KMS-11 (cell line): Measurements from ENCODE around the gene HMBS.

Experiments
- H2AFZ ChIP-seq: fragments of 200-600 bp; sonication (generic); 2 replicates; pipeline ENCODE4 v1.6.1; 2016; ENCODE audit warnings: antibody characterized with exemption, mixed run types, low read depth
- H3K27ac ChIP-seq: fragments of 200-600 bp; sonication (generic); 2 replicates; pipeline ENCODE4 v1.6.1; 2016; ENCODE audit warnings: mild to moderate bottlenecking, mixed run types
- H3K27me3 ChIP-seq: fragments of 200-600 bp; sonication (generic); 2 replicates; pipeline ENCODE4 v1.6.1; 2017; ENCODE audit warnings: mild to moderate bottlenecking, low read depth, mixed run types, moderate library complexity; ENCODE audit not compliant: insufficient read depth
- H3K36me3 ChIP-seq: fragments of 200-600 bp; sonication (generic); 2 replicates; pipeline ENCODE4 v1.6.1; 2017; ENCODE audit warnings: mild to moderate bottlenecking, mixed run types; ENCODE audit not compliant: insufficient read depth
- H3K4me1 ChIP-seq: fragments of 200-600 bp; sonication (generic); 2 replicates; pipeline ENCODE4 v1.6.1; 2016; ENCODE audit warnings: mild to moderate bottlenecking, low read depth, mixed run types; ENCODE audit not compliant: poor library complexity, severe bottlenecking
- H3K4me2 ChIP-seq: fragments of 200-600 bp; sonication (generic); 2 replicates; pipeline ENCODE4 v1.7.0; 2016; ENCODE audit warnings: mild to moderate bottlenecking, mixed run types
- H3K4me3 ChIP-seq: fragments of 200-600 bp; sonication (generic); IDR thresholded peaks from 2 replicates; pipeline ENCODE4 v1.6.1; 2017; ENCODE audit warnings: low read depth, low read length, mixed read lengths; ENCODE audit not compliant: insufficient read depth
- H3K79me2 ChIP-seq: fragments of 200-600 bp; sonication (generic); 2 replicates; pipeline ENCODE4 v1.6.1; 2016; ENCODE audit warnings: low read depth, mixed run types; ENCODE audit not compliant: insufficient read depth
- H3K9ac ChIP-seq: fragments of 200-600 bp; sonication (generic); 2 replicates; pipeline ENCODE4 v1.6.1; 2016; ENCODE audit warnings: mild to moderate bottlenecking, mixed run types
- H4K20me1 ChIP-seq: fragments of 200-600 bp; sonication (generic); 2 replicates; pipeline ENCODE4 v1.6.1; 2016; ENCODE audit warnings: mild to moderate bottlenecking, mixed run types; ENCODE audit not compliant: insufficient read depth
- TF ChIP-seq, protein P1 (sequence below): fragments of 200-600 bp; sonication (generic); conservative IDR thresholded peaks from 2 replicates; pipeline ENCODE4 v1.6.1; 2017; ENCODE audit warnings: low read depth, mild to moderate bottlenecking, antibody characterized with exemption, low read length, moderate library complexity, mixed read lengths

The HMBS gene

DNA sequence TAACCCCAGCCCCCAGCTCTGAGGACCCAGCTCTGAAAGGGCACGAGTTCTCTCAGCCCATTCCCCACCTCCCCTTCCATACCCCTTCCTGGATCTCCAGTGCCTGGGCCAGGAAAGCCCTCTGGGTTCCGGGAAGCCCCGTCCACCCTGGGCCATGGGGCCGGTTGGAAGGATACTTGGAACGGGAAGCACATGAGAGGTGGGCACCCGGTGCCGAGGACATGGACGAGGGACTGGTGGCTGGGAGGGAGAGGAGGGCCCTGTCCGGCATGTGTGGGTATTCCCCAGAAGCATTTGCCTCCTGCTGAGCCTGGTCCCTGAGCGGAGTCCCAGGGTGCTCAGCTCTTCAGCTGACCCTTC is 31.5 kb downstream of the HMBS start:
- Histone ChIP-seq H3K36me3 (no peaks in the 10 kb centered on the region), H3K27ac (no peak overlapping the region), H3K9ac (no peak overlapping the region), H2AFZ (no peak overlapping the region), H3K27me3 (no peaks in the 10 kb centered on the region), H4K20me1 (no peaks in the 10 kb centered on the region), H3K4me2 (no peak overlapping the region), H3K4me1 (peaks cover 17% of the 10 kb centered on the region), H3K4me3 (no peak overlapping the region), H3K79me2 (no peaks in the 10 kb centered on the region)
- TF ChIP-seq, protein P1, sequence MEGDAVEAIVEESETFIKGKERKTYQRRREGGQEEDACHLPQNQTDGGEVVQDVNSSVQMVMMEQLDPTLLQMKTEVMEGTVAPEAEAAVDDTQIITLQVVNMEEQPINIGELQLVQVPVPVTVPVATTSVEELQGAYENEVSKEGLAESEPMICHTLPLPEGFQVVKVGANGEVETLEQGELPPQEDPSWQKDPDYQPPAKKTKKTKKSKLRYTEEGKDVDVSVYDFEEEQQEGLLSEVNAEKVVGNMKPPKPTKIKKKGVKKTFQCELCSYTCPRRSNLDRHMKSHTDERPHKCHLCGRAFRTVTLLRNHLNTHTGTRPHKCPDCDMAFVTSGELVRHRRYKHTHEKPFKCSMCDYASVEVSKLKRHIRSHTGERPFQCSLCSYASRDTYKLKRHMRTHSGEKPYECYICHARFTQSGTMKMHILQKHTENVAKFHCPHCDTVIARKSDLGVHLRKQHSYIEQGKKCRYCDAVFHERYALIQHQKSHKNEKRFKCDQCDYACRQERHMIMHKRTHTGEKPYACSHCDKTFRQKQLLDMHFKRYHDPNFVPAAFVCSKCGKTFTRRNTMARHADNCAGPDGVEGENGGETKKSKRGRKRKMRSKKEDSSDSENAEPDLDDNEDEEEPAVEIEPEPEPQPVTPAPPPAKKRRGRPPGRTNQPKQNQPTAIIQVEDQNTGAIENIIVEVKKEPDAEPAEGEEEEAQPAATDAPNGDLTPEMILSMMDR, result no peak

DNA sequence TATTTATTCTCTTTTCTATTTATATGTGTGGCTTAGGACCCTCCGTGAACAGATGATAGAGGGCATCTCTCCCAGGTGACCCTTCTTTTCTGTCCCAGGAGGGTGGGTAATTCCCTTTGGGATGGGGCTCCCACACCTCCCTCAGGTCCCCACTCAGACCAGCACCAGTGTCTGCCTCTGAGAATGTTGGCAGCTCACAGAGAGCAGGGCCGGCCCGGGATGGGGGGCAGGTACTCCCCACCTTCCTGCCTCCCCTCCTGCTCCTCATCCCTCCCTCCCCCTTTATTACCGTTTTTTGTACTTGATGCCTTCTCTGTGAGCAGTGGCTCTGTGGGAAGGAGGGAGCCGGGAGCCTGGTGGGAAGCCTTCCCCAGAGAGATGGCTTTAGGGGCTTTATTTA is 31.9 kb downstream of the HMBS start:
- Histone ChIP-seq H3K79me2 (peaks cover 2% of the 10 kb centered on the region; the same call in 1 of the 2 replicates), H3K27ac (no peak overlapping the region), H3K4me1 (peaks cover 17% of the 10 kb centered on the region), H3K4me2 (no peak overlapping the region), H3K27me3 (no peaks in the 10 kb centered on the region), H3K36me3 (no peaks in the 10 kb centered on the region), H4K20me1 (no peaks in the 10 kb centered on the region), H2AFZ (no peak overlapping the region), H3K4me3 (no peak overlapping the region), H3K9ac (no peak overlapping the region)
- TF ChIP-seq, protein P1, result no peak

DNA sequence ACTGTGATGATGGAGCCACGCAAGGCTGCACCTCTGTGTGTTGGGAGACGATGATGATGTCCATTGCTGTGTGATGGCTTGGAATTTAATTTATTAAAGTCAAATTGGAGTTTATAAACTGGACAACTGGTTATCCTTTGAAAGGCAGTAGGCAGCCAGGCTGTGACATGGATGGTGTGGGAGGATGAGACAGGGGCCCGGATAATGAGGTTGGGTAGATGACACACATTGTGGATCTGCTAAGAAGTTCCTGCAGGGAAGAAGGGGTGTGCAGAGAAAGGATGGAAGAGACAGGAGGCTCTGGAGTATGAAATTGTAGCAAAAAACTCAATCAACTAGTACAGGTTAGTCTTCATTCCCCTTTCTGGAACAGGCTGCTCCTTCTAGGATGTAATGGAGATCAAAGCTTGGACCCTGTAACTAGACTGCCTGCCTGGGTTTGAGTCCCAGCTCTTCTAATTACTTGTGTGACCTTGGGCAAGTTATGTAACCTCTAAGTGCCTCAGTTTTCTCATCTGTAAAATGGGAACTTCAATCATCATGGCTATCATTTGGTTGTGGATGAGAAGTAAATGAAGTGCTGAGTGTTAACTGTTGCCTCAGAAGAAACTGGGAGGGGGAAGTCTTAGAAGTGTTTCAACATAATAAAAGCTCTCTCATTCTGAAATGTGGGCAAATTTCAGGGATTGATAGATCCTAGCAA is 32.5 kb downstream of the HMBS start:
- H4K20me1 ChIP-seq, result no peaks in the 10 kb centered on the region
- TF ChIP-seq, protein P1, result no peak
- H2AFZ ChIP-seq, result no peak overlapping the region
- H3K79me2 ChIP-seq, result peaks cover 8% of the 10 kb centered on the region; the same call in 1 of the 2 replicates
- no peaks in the 10 kb centered on the region for H3K27me3 ChIP-seq
- H3K27ac ChIP-seq, result no peak overlapping the region
- peaks cover 17% of the 10 kb centered on the region for H3K4me1 ChIP-seq
- H3K36me3 ChIP-seq, result no peaks in the 10 kb centered on the region
- H3K9ac ChIP-seq, result no peak overlapping the region
- H3K4me2 ChIP-seq, result no peak overlapping the region
- no peak overlapping the region for H3K4me3 ChIP-seq

DNA sequence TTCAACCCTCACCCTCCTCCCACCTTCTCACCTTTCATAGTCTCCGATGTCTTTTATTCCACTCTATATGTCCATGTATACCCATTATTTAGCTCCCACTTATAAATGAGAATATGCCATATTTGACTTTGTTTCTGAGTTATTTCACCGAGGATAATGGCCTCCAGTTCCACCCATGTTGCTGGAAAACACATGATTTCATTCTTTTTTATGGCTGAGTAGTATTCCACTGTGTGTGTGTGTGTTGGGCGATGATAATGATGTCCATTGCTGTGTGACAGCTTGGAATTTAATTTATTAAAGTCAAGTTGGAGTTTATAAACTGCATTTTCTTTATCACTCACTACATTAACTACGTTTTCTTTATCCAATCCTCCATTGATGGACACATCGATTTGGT is 33.5 kb downstream of the HMBS start:
- Histone ChIP-seq H3K36me3 (no peaks in the 10 kb centered on the region), H3K27me3 (no peaks in the 10 kb centered on the region), H3K79me2 (peaks cover 14% of the 10 kb centered on the region; the same call in 1 of the 2 replicates), H3K4me3 (no peak overlapping the region), H4K20me1 (no peaks in the 10 kb centered on the region), H3K9ac (no peak overlapping the region), H2AFZ (no peak overlapping the region), H3K4me1 (peaks cover 22% of the 10 kb centered on the region), H3K4me2 (no peak overlapping the region), H3K27ac (no peak overlapping the region)
- TF ChIP-seq, protein P1, result no peak
